Mesendoderm (in vitro differentiated cells): ENCODE measurements around the gene LRRTM4.

Experiments used
- DNase-seq: peaks from one replicate; pipeline ENCODE4 v3.0.0; 2013
- H2AK5ac ChIP-seq: 2 replicates; pipeline ENCODE4 v1.6.1; 2013; ENCODE audit warnings: low read length, inconsistent platforms
- H2BK120ac ChIP-seq: 2 replicates; pipeline ENCODE4 v1.6.1; 2013; ENCODE audit warnings: low read depth, mild to moderate bottlenecking, low read length, moderate library complexity, mixed read lengths
- H2BK15ac ChIP-seq: replicated peaks from 2 replicates; pipeline ENCODE4 v1.6.1; 2013; ENCODE audit warnings: low read depth, mild to moderate bottlenecking, moderate library complexity
- H2BK5ac ChIP-seq: 2 replicates; pipeline ENCODE4 v1.6.1; 2013; ENCODE audit warnings: low read length, inconsistent platforms
- H3K18ac ChIP-seq: 2 replicates; pipeline ENCODE4 v1.6.1; 2013; ENCODE audit warnings: mild to moderate bottlenecking, low read length, mixed read lengths
- H3K23ac ChIP-seq: one replicate; pipeline ENCODE4 v1.6.1; 2013; ENCODE audit warnings: low read length
- H3K27ac ChIP-seq: 2 replicates; pipeline ENCODE4 v1.5.1; 2013; ENCODE audit warnings: low read depth, mild to moderate bottlenecking, inconsistent platforms, low read length, moderate library complexity
- H3K27me3 ChIP-seq: 2 replicates; pipeline ENCODE4 v1.6.1; 2013; ENCODE audit warnings: low read length, control low read depth, mild to moderate bottlenecking, inconsistent platforms; ENCODE audit not compliant: insufficient read depth, poor library complexity
- H3K36me3 ChIP-seq: 2 replicates; pipeline ENCODE4 v1.6.1; 2013; ENCODE audit warnings: low read length, inconsistent platforms; ENCODE audit not compliant: control insufficient read depth, insufficient read depth
- H3K4ac ChIP-seq: one replicate; pipeline ENCODE4 v1.6.1; 2013; ENCODE audit warnings: low read depth, mild to moderate bottlenecking, low read length, moderate library complexity
- H3K4me1 ChIP-seq: 2 replicates; pipeline ENCODE4 v1.6.1; 2013; ENCODE audit warnings: low read depth, low read length, inconsistent platforms; ENCODE audit not compliant: control insufficient read depth
- H3K4me2 ChIP-seq: 2 replicates; pipeline ENCODE4 v1.6.1; 2013; ENCODE audit warnings: low read length
- H3K4me3 ChIP-seq: 2 replicates; pipeline ENCODE4 v1.5.1; 2013; ENCODE audit warnings: mild to moderate bottlenecking, low read length
- H3K56ac ChIP-seq: one replicate; pipeline ENCODE4 v1.6.1; 2013; ENCODE audit warnings: low read length
- H3K79me1 ChIP-seq: 2 replicates; pipeline ENCODE4 v1.6.1; 2013; ENCODE audit warnings: low read length, inconsistent platforms
- H3K79me2 ChIP-seq: 2 replicates; pipeline ENCODE4 v1.6.1; 2013; ENCODE audit warnings: mild to moderate bottlenecking, low read length; ENCODE audit not compliant: control insufficient read depth, insufficient read depth
- H3K9ac ChIP-seq: 2 replicates; pipeline ENCODE4 v1.6.1; 2013; ENCODE audit warnings: low read length, inconsistent platforms
- H4K5ac ChIP-seq: one replicate; pipeline ENCODE4 v1.6.1; 2013; ENCODE audit warnings: low read length
- H4K8ac ChIP-seq: one replicate; pipeline ENCODE4 v1.6.1; 2013; ENCODE audit warnings: low read depth, mild to moderate bottlenecking, control low read depth, low read length, moderate library complexity
- WGBS: extraction: QIAGEN DNeasy Blood & Tissue Kit; methylation state at CpG from one replicate; pipeline ENCODE4 v1.1.7; 2013; ENCODE audit warnings: low lambda C conversion rate, missing lambda C conversion rate; ENCODE audit not compliant: insufficient coverage; ENCODE audit errors: extremely low coverage; 5-methylcytosine and 5-hydroxymethylcytosine counted together

Gene LRRTM4

GRCh38 chr2:77428946-77429345, 93.2 kb downstream of the LRRTM4 start:
- no peak overlapping the region for H3K27ac ChIP-seq
- no peaks in the 10 kb centered on the region for H3K79me2 ChIP-seq
- no peak overlapping the region for H3K9ac ChIP-seq
- no CpG with 5 or more reads among the region's 4 CpGs for WGBS
- H2BK120ac ChIP-seq: no peak overlapping the region
- H3K4me2 ChIP-seq: no peak overlapping the region
- H3K79me1 ChIP-seq: no peaks in the 10 kb centered on the region
- no peak overlapping the region for H2AK5ac ChIP-seq
- H3K4ac ChIP-seq: no peak overlapping the region
- no peak overlapping the region for H2BK5ac ChIP-seq
- H4K5ac ChIP-seq: no peak overlapping the region
- H3K36me3 ChIP-seq: no peaks in the 10 kb centered on the region
- H3K27me3 ChIP-seq: no peaks in the 10 kb centered on the region
- no peak overlapping the region for H3K23ac ChIP-seq
- H2BK15ac ChIP-seq: no peak overlapping the region
- H4K8ac ChIP-seq: no peak overlapping the region
- H3K4me1 ChIP-seq: no peaks in the 10 kb centered on the region
- no peak for DNase-seq
- H3K56ac ChIP-seq: no peak overlapping the region
- H3K4me3 ChIP-seq: no peak overlapping the region
- no peak overlapping the region for H3K18ac ChIP-seq

DNA sequence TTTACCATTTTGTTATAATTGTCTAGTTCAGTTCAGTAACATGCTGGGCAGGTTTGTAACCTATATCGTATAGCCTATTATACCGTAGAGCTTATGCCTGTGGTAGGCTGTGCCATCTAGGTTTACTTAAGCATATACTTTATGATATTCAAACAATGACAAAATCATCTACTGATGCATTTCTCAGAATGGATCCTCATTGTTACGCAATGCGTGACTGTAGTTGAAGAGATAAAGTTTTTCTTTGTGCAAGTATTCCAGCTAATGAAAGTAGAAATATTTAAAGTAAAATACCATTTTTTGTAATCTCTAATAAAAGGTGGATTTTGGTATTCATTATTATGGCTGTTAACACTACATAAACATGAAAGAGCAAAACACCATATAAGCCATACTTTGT, 100.2 kb downstream of the LRRTM4 start:
- Histone ChIP-seq H3K4me2 (no peak overlapping the region), H3K4ac (no peak overlapping the region), H3K4me1 (no peaks in the 10 kb centered on the region), H2BK120ac (no peak overlapping the region), H3K56ac (no peak overlapping the region), H3K27me3 (no peaks in the 10 kb centered on the region), H2BK15ac (no peak overlapping the region), H3K18ac (no peak overlapping the region), H3K4me3 (no peak overlapping the region), H3K9ac (no peak overlapping the region), H3K36me3 (no peaks in the 10 kb centered on the region), H3K79me2 (no peaks in the 10 kb centered on the region), H3K79me1 (no peaks in the 10 kb centered on the region), H4K8ac (no peak overlapping the region), H2BK5ac (no peak overlapping the region), H2AK5ac (no peak overlapping the region), H3K27ac (no peak overlapping the region), H3K23ac (no peak overlapping the region), H4K5ac (no peak overlapping the region)
- DNase-seq: no peak
- WGBS: no CpG with 5 or more reads among the region's 4 CpGs

DNA sequence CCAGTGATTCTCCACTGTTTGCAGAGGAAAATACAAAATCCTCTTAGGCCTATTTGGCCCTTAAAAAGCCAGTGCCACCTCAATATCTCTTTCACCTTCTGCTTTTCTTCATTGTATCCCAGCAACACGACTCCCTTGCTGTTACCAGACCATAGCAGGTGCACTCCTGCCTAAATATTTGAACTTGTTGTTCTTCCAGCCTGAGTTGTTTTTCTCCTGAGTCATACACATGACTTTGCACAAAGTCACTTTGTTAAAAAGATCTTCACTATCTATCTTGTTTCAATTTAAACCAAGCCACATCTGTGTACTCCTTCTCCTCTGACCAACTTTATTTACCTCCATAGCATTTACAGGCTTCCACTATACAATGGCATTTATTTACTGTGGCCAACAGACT, 103.6 kb downstream of the LRRTM4 start:
- H3K36me3 ChIP-seq: no peaks in the 10 kb centered on the region
- H2BK120ac ChIP-seq: no peak overlapping the region
- H3K4me3 ChIP-seq: no peak overlapping the region
- H2BK15ac ChIP-seq: no peak overlapping the region
- H3K27ac ChIP-seq: no peak overlapping the region
- no peak overlapping the region for H4K8ac ChIP-seq
- no peak overlapping the region for H4K5ac ChIP-seq
- H3K18ac ChIP-seq: no peak overlapping the region
- no peak for DNase-seq
- H3K56ac ChIP-seq: no peak overlapping the region
- H3K79me1 ChIP-seq: no peaks in the 10 kb centered on the region
- H3K23ac ChIP-seq: no peak overlapping the region
- no peak overlapping the region for H3K9ac ChIP-seq
- no peak overlapping the region for H3K4me2 ChIP-seq
- no peaks in the 10 kb centered on the region for H3K27me3 ChIP-seq
- H2BK5ac ChIP-seq: no peak overlapping the region
- H3K79me2 ChIP-seq: no peaks in the 10 kb centered on the region
- no CpG with 5 or more reads among the region's 1 CpG for WGBS
- H3K4ac ChIP-seq: no peak overlapping the region
- no peaks in the 10 kb centered on the region for H3K4me1 ChIP-seq
- H2AK5ac ChIP-seq: no peak overlapping the region

DNA sequence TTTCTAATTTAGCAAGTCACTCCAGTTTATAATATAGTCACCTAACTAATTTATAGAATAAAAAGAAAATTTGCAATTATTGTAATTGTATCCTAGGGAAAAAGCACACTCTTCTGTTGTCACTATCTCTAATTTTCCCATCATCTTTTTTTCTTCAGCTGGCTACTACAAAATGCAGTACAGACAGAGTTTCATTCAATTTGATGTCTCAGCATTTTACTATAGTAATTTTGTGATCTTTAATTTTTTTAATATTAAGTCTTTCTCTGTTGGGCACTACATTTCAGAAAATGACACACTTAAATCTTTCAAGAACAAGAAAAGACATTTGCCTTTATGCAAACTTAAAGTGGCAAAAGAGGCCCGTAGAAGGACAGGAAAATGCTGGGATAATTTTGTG, 118.0 kb downstream of the LRRTM4 start:
- no peak overlapping the region for H2AK5ac ChIP-seq
- no peaks in the 10 kb centered on the region for H3K4me1 ChIP-seq
- H2BK120ac ChIP-seq: no peak overlapping the region
- H4K8ac ChIP-seq: no peak overlapping the region
- no peak overlapping the region for H3K18ac ChIP-seq
- no CpG with 5 or more reads among the region's 1 CpG for WGBS
- H3K9ac ChIP-seq: no peak overlapping the region
- no peak overlapping the region for H2BK5ac ChIP-seq
- no peak overlapping the region for H3K4me2 ChIP-seq
- H3K36me3 ChIP-seq: no peaks in the 10 kb centered on the region
- H3K79me2 ChIP-seq: no peaks in the 10 kb centered on the region
- no peak overlapping the region for H3K56ac ChIP-seq
- no peak overlapping the region for H3K4me3 ChIP-seq
- no peak overlapping the region for H3K4ac ChIP-seq
- no peak overlapping the region for H4K5ac ChIP-seq
- no peak overlapping the region for H3K27ac ChIP-seq
- no peak overlapping the region for H2BK15ac ChIP-seq
- DNase-seq: no peak
- H3K27me3 ChIP-seq: no peaks in the 10 kb centered on the region
- H3K23ac ChIP-seq: no peak overlapping the region
- H3K79me1 ChIP-seq: no peaks in the 10 kb centered on the region

DNA sequence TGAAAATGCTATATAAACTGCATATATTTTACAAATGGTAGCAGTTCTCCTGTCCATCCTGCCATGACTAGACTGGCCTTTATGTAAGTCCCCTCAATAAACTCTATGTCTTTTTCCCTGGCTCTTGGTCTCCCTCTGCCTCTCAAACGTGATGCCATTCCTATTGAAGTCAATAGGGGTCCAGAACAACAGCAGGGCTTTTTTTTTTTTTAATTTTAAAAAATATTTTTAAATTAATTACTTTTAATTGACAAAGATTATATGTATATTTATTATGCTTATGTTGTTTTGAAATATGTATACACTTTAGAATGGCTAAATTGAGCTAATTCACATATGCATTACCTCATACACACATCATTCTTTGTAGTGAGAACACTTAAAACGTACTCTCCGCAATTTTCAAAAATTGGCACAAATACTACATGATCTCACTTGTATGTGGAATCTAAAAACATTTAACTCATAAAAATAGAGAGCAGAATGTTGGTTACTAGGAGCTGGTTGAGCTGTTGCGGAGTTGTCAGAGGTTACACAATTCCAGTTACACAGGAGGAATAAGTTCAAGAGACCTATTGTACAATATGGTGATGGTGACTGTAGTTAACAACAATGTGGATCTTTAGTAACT, 123.1 kb downstream of the LRRTM4 start:
- WGBS: no CpG with 5 or more reads among the region's 4 CpGs
- Histone ChIP-seq H3K4me1 (no peaks in the 10 kb centered on the region), H3K27ac (no peak overlapping the region), H4K5ac (no peak overlapping the region), H4K8ac (no peak overlapping the region), H3K79me2 (no peaks in the 10 kb centered on the region), H3K36me3 (no peaks in the 10 kb centered on the region), H3K4me2 (no peak overlapping the region), H3K18ac (no peak overlapping the region), H3K56ac (no peak overlapping the region), H3K23ac (no peak overlapping the region), H2BK120ac (no peak overlapping the region), H3K9ac (no peak overlapping the region), H3K4me3 (no peak overlapping the region), H2BK15ac (no peak overlapping the region), H2AK5ac (no peak overlapping the region), H3K79me1 (no peaks in the 10 kb centered on the region), H2BK5ac (no peak overlapping the region), H3K27me3 (no peaks in the 10 kb centered on the region), H3K4ac (no peak overlapping the region)
- peak; percentile 22 for DNase-seq

DNA sequence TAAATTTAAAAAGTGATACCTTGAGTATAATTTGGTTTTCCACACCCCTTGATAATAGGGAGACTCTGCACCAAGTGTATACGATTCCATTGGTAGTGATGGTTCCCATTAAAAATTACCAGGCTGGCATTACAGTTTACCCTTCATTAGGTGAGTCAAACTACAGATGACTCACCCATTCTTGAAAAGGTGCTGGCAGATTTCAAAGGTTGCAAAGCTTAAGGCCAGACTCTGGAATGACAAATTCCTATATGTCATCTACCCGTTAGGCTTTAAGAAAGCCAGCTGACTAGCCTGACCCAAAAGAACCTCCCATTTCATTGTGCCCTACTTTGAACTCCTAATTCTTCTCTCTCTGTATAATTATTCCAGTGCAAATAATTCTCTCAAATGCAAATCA, 124.4 kb downstream of the LRRTM4 start:
- Histone ChIP-seq H4K8ac (no peak overlapping the region), H3K56ac (no peak overlapping the region), H3K4me3 (no peak overlapping the region), H3K4me2 (no peak overlapping the region), H3K23ac (no peak overlapping the region), H3K27me3 (no peaks in the 10 kb centered on the region), H2BK5ac (no peak overlapping the region), H3K4ac (no peak overlapping the region), H2BK15ac (no peak overlapping the region), H3K79me2 (no peaks in the 10 kb centered on the region), H3K18ac (no peak overlapping the region), H3K4me1 (no peaks in the 10 kb centered on the region), H3K27ac (no peak overlapping the region), H4K5ac (no peak overlapping the region), H3K79me1 (no peaks in the 10 kb centered on the region), H2BK120ac (no peak overlapping the region), H3K36me3 (no peaks in the 10 kb centered on the region), H3K9ac (no peak overlapping the region), H2AK5ac (no peak overlapping the region)
- WGBS: no CpG with 5 or more reads among the region's 2 CpGs
- peak; percentile 65 for DNase-seq
